ENCODE results near the gene GREB1. TPM values are rescaled to one million over a fixed set of nuclear protein-coding genes. Genes with fewer than 3 reads are reported as not detected.

The GREB1 gene
- total RNA-seq, 4 donors from 2014 or later, result 0.20 to 2.6 (median 1.5) TPM

- Histone ChIP-seq H3K27me3 (peaks cover 24% of the 10 kb centered on the region), H3K4me3 (no peak within 1 kb of the TSS), H3K27ac (no peak within 1 kb of the TSS), H3K4me1 (peaks cover 0 to 7% (median 3%) of the 10 kb centered on the region in 4 donors), H3K9me3 (no peaks in the 10 kb centered on the region), H3K36me3 (no peaks in the 10 kb centered on the region)
- intact Hi-C loops (cut with DNase I; ENCODE audit: low total_unique reads) (no loop called here), in situ Hi-C loops (cut with MboI; ENCODE audit: low pct_ligation_motif_present in 1 of 4, low pct_unique_long_range_greater_than_20kb in 1 of 4, low sequenced_read_pairs in 3 of 4) (no loop called here)
- WGBS, 2 donors (ENCODE audit: low coverage in 1 of 2), result 51% methylated on average over 50 of the region's 93 CpGs; no CpG with 5 or more reads in 1 of the 2 donors
- no peak for TF ChIP-seq CTCF (IDR thresholded peaks at IDR 0.05)
- TF ChIP-seq POLR2A (IDR thresholded peaks at IDR 0.05), result no peak
- no peak for TF ChIP-seq EP300 (IDR thresholded peaks at IDR 0.05; ENCODE audit: low read depth)
- no peak for TF ChIP-seq POLR2AphosphoS5 (IDR thresholded peaks at IDR 0.05)
- DNase-seq, result peak; percentile 21
These were observed 135.8 kb downstream of the GREB1 start, which contains the start of gene NTSR2 for GRCh38 chr2:11669454-11670291. Gene NTSR2, minus strand, starts transcription at chr2:11670195. Its CDS starts 66 bp downstream, at chr2:11670129.

- Histone ChIP-seq H3K4me1 (peaks cover 0 to 7% (median 3%) of the 10 kb centered on the region in 4 donors), H3K4me3 (no peak overlapping the region), H3K27ac (no peak overlapping the region), H3K27me3 (peaks cover 33% of the 10 kb centered on the region), H3K36me3 (no peaks in the 10 kb centered on the region), H3K9me3 (no peaks in the 10 kb centered on the region)
- intact Hi-C loops (cut with DNase I; ENCODE audit: low total_unique reads), result no loop called here
- TF ChIP-seq CTCF (IDR thresholded peaks at IDR 0.05) (no peak), POLR2A (IDR thresholded peaks at IDR 0.05) (no peak), EP300 (IDR thresholded peaks at IDR 0.05; ENCODE audit: low read depth) (no peak), POLR2AphosphoS5 (IDR thresholded peaks at IDR 0.05) (no peak)
- 56 to 59% methylated on average over 3 of the region's 3 CpGs for WGBS, 2 donors (ENCODE audit: low coverage in 1 of 2)
- no peak for DNase-seq
- in situ Hi-C loops (cut with MboI; ENCODE audit: low pct_ligation_motif_present in 1 of 4, low pct_unique_long_range_greater_than_20kb in 1 of 4, low sequenced_read_pairs in 3 of 4), result no loop called here
These were observed 138.6 kb downstream of the GREB1 start for GRCh38 chr2:11672407-11672806.

GRCh38 chr2:11674983-11675382, 141.1 kb downstream of the GREB1 start:
- in situ Hi-C loops (cut with MboI; ENCODE audit: low pct_ligation_motif_present in 1 of 4, low pct_unique_long_range_greater_than_20kb in 1 of 4, low sequenced_read_pairs in 3 of 4) (no loop called here), intact Hi-C loops (cut with DNase I; ENCODE audit: low total_unique reads) (no loop called here)
- 84% methylated on average over 10 of the region's 10 CpGs; no CpG with 5 or more reads in 1 of the 2 donors for WGBS, 2 donors (ENCODE audit: low coverage in 1 of 2)

More at GRCh38 chr2:11674983-11675382, 141.1 kb downstream of the GREB1 start:
- Histone ChIP-seq H3K27me3 (peaks cover 27% of the 10 kb centered on the region), H3K4me3 (no peak overlapping the region), H3K27ac (no peak overlapping the region), H3K4me1 (peaks cover 0 to 2% (median under 1%) of the 10 kb centered on the region in 4 donors), H3K36me3 (no peaks in the 10 kb centered on the region), H3K9me3 (no peaks in the 10 kb centered on the region)
- no peak for DNase-seq
- TF ChIP-seq CTCF (IDR thresholded peaks at IDR 0.05), result no peak
- TF ChIP-seq POLR2AphosphoS5 (IDR thresholded peaks at IDR 0.05), result no peak
- no peak for TF ChIP-seq POLR2A (IDR thresholded peaks at IDR 0.05)
- no peak for TF ChIP-seq EP300 (IDR thresholded peaks at IDR 0.05; ENCODE audit: low read depth)
